Measurements from ENCODE around the gene ROBO1.

ROBO1 gene

GRCh38 chr3:79148786-79149185, 619.0 kb downstream of the ROBO1 start:
- DNase-seq, result no peak

DNA sequence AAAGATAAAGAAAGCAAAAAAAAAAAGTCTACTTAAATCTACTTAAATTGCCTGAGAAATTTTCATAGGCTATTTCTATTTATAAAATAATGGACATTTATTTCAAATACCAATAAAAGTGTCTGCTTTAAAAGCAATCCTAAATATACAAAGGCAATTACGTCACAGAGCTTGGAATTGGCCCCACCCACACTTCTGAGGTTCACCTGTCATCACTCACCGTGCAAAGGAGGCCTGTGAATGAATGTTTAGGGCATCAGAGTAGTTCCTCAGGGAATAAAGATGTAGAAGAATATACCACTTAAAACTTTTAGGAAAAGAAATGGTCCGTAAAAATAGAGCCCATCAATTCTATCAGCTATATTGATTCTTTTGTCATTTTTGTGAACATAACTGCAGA, 621.8 kb downstream of the ROBO1 start:
- DNase-seq, result no peak

DNA sequence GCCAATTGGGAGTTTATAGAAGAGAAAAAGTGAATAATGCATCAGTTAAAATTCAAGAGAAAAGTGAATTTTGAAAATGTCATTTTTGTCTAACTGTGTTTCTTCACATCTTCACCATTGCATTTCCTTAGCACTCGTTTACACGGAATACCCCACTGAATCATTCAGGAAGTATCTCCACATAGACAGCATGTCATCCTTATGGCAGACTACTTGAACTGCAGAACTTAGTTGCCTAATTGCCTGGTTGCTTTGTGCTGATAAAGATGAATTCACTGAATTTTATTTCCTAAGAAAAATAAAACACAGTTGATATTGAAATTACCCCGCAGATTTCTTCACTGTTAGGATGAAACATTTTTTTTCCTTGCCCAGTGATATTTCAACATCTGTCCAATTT, 627.1 kb downstream of the ROBO1 start:
- DNase-seq, result no peak

DNA sequence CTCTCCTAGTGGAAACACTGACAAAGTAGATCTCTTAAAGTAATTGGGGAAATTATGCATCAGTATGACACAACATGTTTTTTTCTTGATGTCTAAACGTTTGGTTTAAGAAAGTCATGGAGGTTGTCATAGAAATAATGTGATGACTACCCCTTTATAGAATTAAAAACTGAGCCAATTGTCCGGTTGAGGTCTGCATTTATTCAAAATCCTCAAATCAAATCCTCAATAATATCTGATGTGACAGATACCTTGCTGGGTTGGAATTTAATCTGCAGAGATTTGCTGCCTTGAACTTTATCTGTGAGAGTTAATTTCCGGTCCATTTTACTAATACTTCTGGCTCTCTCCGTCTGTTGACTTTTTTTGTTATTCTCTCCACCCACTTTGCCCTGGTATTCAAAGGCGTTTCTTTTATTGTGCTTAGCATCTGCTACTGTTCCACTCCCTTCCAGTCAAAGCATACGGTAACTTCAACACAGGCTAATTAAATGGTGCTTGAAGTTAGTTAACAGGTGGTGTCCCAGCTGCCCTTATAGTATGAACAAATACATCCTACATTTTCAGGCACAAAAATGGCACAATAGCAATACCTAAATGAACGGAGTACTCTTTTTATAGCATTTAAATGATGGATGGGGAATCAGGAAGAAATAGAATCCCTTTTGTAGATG, 628.3 kb downstream of the ROBO1 start:
- no peak for DNase-seq

- DNase-seq, result no peak
Observed at GRCh38 chr3:79125313-79125984, 642.3 kb downstream of the ROBO1 start.

DNA sequence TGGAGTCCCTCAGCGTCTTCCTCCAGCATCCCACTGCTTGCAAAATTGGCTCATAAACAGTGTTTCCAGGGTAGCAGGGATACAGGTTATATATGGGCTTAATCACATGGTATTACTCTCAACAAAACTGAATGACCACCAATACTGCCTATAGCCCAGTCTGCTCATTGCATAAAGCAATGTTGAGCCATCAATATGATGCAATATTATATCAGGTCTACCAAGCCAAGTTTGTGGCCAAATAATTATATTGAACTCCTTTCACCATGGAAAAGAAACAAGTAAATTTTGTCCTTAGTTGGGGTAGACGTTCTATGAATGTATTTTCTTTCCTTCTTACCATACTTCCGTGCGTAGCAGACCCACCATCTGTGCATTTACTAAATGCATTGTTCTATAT, 652.3 kb downstream of the ROBO1 start:
- no peak for DNase-seq

DNA sequence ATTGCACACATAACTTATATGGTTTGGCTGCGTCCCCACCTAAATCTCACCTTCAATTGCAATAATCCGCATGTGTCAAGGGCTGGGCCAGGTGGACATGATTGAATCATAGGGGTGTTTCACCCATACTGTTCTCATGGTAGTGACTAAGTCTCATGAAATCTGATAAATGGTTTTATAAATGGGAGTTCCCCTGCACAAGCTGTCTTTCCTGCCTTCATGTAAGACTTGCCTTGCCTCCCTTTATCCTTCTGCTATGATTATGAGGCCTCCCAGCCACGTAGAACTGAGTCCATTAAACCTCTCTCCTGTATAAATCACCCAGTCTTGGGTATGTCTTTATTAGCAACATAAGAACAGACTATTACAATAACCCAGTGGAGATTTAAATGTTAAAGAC, 653.9 kb downstream of the ROBO1 start:
- DNase-seq, result no peak

DNA sequence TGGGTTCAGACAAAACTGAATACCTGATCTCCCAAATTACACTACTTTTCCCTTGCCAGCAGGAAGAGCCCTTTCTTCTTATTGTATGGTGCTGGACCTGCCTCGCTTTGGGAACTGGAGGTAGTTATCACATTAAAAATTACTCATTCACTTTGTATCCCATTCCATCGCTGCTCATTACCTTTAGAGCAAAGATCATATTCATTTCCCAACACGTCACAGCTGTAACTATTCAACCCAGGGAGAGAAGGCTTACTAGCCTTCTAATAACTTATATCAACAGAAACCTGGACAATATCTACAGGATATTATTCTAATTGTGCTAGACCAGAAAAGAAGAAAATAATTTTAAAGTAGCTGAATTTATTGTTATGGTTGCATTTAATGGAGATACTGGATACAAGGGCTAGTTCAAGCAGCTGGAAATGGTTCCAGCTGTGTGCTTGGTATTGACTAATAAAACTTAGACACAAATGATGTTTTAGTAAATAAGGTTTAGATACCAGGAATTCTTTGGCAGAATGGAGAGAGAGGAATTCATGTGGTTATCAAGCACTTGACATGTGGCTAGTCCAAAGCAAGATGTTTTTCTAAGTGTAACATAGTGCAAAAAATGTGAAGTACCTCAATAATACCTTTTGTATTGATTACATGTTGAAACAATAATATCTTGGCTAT, 656.3 kb downstream of the ROBO1 start:
- DNase-seq, result no peak

DNA sequence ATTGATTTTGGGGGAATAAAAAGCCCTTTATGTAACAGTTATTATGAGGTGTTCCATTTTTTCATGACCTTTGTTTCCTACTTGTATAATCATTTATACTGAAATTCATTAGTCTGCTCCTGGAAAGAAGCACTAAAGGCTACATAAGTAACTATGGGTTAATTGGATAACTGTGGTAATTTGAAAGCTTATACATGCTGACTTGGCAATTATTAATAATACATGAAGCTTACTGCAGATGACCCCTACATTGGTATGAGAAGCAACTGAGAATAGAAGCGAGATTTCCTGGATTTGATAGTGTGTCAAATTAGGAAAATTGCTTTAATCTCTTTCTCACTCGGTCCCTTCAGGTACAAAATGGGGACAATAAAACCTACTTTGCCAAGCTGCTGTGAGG, 658.0 kb downstream of the ROBO1 start:
- DNase-seq, result no peak

- no peak for DNase-seq
Observed at GRCh38 chr3:79103307-79103706, 664.5 kb downstream of the ROBO1 start.

DNA sequence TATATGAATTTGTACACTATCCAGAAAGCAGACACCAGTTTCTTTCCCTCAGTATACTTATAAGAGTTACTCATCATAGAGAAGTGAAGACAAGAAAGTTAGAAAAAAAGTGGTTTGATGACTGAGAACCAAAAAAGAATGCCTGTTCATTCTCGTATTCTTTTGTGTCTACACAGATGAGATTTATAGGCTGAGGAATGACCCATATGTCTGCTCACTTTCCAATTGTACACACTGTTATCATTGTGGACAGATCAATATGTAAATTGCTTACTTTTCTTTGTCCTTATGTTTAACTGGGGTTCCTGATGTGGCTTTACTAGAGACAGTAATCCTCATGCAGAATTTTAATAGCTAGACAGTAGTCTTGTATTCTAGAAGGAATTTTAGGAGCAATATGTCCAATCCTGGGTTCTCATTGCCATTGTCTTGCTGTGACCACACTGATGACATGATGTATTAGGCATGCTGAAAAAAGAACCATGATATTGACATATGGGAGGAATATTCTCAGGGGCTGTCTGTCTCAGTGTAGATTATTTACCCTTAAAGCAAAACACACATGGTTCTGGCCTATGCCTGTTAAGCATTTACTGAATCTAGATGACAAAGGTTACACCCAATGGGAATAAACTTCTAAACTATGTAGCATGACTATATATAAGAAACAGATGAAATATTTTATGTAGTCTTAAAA, 669.7 kb downstream of the ROBO1 start:
- no peak for DNase-seq

- DNase-seq, result no peak
Observed at GRCh38 chr3:79094654-79095053, 673.1 kb downstream of the ROBO1 start.

- no peak for DNase-seq
Observed at GRCh38 chr3:79086514-79086913, 681.3 kb downstream of the ROBO1 start.

GRCh38 chr3:79085171-79085570, 682.6 kb downstream of the ROBO1 start:
- DNase-seq, result no peak

DNA sequence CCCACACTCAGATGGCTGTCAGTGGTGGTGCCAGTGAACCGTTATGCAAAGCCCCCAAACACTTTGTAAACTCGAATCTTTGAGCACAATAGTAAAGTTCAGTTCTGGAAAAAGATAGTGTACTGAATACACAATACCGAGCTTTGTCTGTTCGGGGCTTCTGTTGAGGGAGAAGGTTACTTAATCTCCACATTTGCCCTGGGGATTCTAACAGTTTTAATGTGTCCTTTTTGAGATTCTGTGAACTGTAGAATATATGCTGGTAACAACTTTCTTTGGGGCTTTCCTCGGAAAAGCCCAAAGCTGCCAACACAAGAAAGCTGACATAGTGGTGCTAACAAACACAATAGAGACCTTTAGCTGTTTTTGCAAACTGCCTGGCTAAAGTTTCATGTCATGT, 686.5 kb downstream of the ROBO1 start:
- no peak for DNase-seq

DNA sequence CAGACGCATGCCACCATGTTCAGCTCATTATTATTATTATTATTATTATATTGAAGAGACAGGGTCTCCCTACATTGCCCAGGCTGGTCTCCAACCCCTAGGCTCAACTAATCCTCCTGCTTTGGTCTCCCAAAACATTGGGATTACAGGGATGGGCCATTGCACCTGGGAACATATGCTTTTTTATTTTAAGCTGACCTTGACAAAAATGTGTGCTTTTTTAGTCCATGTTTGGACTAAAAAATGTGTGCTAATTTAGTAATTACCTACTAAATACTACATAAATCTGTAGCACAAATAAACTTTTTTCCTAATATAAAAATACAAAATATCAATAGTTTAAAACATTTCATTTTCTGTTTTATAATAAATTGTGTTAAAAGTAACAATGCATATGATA, 693.2 kb downstream of the ROBO1 start:
- no peak for DNase-seq

DNA sequence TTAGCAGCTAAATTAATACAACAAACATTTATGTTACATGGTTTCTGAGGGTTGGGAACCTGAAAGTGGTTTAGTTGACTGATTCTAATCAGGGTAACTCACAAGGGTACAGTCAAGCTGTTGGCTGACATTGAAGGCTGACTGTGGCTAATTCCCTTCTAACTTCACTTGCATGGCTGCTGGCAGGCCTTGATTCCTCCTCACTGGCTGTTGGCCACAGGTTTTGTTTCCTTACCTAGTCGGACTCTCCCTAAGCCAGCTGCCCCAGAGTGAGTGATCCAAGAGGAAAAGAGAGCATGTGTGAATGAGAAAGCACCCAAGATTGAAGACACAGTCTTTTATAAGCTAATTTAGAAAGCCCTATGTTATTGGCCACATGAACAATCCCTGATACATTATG, 700.1 kb downstream of the ROBO1 start:
- DNase-seq, result no peak

DNA sequence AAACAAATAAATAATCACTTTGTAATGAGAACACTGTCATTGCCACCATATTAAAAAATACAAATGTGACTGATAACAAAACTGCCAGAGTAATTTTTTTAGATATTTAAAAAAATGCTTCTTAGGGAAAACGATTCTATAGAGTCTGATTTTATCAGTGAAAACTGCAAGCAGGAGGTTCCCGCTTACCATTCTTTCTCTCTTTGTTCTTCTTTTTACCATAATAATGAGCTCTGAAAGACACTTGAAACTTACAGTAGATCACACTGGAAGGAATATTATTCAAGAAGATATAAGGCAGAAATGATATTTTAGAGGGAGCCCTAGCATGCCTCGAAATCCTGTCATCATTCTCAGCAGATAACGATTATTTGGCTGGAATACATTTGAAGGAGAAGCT, 701.3 kb downstream of the ROBO1 start:
- DNase-seq, result no peak

DNA sequence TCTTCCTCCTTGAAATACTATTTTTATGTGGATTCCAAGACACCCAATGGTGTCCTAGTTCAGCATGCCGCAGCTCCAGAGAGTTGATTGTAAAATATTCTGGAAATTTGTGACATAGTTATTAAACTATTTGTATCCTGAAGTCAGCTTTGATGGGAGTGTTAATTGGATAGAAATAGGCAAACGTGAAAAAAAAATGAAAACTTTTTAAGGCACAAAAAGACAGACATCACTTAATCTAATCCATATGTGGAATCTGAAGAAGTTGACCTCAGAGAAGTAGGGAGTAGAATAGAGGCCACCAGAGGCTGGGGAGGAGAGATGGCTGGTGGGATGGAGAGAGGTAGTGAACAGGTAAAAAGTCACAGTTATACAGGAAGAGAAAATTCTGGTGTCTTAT, 704.2 kb downstream of the ROBO1 start:
- DNase-seq, result no peak

DNA sequence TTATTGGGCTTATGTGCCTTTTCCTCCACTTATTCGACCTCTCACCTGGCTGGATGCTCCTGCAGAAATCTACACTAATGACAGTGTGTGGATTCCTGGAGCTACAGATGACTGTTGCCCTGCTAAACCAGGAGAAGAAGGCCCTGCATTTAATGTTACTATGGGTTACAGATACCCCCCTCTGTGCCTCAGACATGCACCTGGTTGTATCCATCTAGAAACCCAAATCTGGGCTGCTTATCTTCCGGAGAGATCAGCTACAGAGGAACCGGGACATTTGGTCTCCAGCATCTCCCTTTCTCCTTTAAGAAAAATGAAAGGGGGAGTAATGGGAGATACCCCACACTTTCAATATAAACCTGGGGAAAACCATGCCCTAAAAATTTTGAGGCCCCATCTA, 710.0 kb downstream of the ROBO1 start:
- no peak for DNase-seq

DNA sequence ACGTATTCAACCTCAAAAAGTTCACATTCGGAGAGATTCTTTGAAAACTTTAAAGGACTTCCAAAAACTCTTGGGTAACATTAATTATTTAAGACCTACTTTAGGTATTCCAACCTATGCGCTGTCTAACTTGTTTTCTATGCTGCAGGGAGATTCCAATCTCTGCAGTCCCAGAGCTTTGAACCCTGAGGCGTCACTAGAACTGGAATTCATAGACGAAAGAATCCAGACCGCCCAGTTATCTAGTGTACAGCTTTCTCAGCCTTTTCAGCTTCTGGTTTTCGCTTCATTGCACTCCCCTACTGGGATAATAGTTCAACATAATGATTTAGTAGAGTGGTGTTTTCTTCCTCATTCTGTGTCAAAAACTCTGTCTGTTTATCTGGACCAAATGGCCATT, 711.3 kb downstream of the ROBO1 start:
- no peak for DNase-seq

DNA sequence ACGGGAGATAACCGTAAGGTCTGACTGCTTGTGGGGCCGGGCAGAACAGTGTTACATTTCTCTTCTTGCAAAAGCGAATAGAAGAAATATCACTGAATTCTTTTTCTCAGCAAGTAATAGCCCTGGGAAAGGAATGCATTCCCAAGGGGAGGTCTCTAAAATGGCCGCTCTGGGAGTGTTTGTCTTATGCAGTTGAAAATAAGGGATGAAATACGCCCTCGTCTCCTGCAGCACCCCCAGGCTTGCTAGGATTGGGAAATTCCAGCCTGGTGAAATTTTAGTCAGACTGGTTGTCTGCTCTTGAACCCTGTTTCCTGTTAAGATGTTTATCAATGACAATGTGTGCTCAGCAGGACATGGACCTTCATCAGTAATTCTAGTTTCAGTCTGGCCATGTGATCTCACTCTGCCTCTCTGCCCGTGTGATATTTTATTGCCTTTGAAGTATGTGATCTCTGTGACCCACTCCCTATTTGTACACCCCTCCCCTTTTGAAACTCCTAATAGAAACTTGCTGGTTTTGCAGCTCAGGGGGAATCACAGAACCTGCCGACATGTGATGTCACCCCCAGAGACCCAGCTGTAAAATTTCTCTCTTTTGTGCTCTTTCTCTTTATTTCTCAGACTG, 715.6 kb downstream of the ROBO1 start:
- no peak for DNase-seq

DNA sequence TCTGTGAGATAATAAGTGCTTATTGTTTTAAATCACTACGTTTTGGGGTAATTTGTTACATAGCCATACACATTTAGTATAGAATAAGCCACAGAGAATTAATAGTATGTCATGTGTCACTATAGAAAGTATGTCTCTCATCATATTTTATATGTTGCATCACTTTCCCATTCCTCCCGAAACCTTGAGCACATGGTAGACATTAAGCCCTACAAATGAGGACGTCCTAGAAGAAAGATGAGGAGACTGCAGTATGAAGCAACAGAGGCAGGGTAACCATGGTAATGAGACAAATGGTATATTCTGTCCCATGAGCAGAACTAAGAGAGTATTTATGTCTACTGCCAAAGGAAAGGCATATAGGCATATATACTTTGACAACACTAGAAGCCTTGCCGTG, 720.2 kb downstream of the ROBO1 start:
- DNase-seq, result no peak

Data from NCI-H2029 (cell line).